ENCODE measurements around the gene FUT8.

DNA sequence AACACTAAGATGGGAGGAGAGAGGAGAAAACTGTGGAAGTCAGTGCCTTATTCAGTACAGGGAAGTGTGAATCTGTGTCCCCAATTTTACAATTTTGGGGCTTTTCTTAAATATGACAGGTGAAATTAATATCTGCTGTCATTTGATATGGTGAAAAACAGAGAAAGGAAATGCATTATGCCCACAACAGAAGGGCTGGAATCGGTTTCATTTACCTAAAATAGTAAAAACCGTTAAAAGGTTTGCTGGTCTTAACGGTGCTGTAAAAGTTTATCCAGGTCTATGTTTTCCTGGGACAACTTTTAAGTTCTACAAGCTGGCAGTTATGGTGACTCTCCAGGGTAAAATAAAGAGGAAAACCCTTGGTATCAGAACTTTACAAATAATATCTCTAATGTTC, 310.8 kb downstream of the FUT8 start:
- TF ChIP-seq, protein P1, sequence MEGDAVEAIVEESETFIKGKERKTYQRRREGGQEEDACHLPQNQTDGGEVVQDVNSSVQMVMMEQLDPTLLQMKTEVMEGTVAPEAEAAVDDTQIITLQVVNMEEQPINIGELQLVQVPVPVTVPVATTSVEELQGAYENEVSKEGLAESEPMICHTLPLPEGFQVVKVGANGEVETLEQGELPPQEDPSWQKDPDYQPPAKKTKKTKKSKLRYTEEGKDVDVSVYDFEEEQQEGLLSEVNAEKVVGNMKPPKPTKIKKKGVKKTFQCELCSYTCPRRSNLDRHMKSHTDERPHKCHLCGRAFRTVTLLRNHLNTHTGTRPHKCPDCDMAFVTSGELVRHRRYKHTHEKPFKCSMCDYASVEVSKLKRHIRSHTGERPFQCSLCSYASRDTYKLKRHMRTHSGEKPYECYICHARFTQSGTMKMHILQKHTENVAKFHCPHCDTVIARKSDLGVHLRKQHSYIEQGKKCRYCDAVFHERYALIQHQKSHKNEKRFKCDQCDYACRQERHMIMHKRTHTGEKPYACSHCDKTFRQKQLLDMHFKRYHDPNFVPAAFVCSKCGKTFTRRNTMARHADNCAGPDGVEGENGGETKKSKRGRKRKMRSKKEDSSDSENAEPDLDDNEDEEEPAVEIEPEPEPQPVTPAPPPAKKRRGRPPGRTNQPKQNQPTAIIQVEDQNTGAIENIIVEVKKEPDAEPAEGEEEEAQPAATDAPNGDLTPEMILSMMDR (IDR thresholded peaks at IDR 0.05; ENCODE audit: control extremely low read depth in 1 of 3, insufficient read depth in 1 of 3, low read depth in 1 of 3, low read length in 3 of 3): no peak
- no peak for TF ChIP-seq POLR2AphosphoS5 (IDR thresholded peaks at IDR 0.05; ENCODE audit: low read depth, low read length)
- TF ChIP-seq YY1 (IDR thresholded peaks at IDR 0.05; ENCODE audit: low read depth, low read length): no peak
- TF ChIP-seq SRF (IDR thresholded peaks at IDR 0.05; ENCODE audit: low read depth, low read length): no peak

Data from H1 (cell line).